Measurements from ENCODE around the gene HM13. TPM values are rescaled to one million over a fixed set of nuclear protein-coding genes. Genes with fewer than 3 reads are reported as not detected.

HM13 gene
- total RNA-seq, 2 donors from 2014 or later = 129 to 164 TPM

GRCh38 chr20:31564284-31564683 is 50.0 kb downstream of the HM13 start:
- ATAC-seq (replicated peaks) = no peak
- H3K9me3 Mint-ChIP-seq = no peaks in the 10 kb centered on the region
- no peak overlapping the region for H3K4me3 Mint-ChIP-seq
- peaks cover 97% of the 10 kb centered on the region for H3K36me3 Mint-ChIP-seq (ENCODE audit: low read depth)
- no peaks in the 10 kb centered on the region for H3K27me3 Mint-ChIP-seq
- no peak overlapping the region for H3K27ac Mint-ChIP-seq
- peaks cover 15% of the 10 kb centered on the region for H3K4me1 Mint-ChIP-seq

GRCh38 chr20:31565699-31566318 is 51.6 kb downstream of the HM13 start:
- peaks cover 9% of the 10 kb centered on the region for H3K4me1 Mint-ChIP-seq
- peaks cover 89% of the 10 kb centered on the region for H3K36me3 Mint-ChIP-seq (ENCODE audit: low read depth)
- H3K27me3 Mint-ChIP-seq = no peaks in the 10 kb centered on the region
- no peaks in the 10 kb centered on the region for H3K9me3 Mint-ChIP-seq
- no peak for ATAC-seq (replicated peaks)
- H3K4me3 Mint-ChIP-seq = no peak overlapping the region
- H3K27ac Mint-ChIP-seq = no peak overlapping the region

- Mint-ChIP-seq H3K27me3 (no peaks in the 10 kb centered on the region), H3K27ac (peak overlapping the region; percentile 71), H3K4me1 (peaks cover 9% of the 10 kb centered on the region), H3K4me3 (no peak overlapping the region), H3K9me3 (no peaks in the 10 kb centered on the region), H3K36me3 (ENCODE audit: low read depth) (peaks cover 85% of the 10 kb centered on the region)
- ATAC-seq (replicated peaks) = no peak
These were observed 52.0 kb downstream of the HM13 start for GRCh38 chr20:31566319-31566657.

GRCh38 chr20:31566658-31567379 is 52.6 kb downstream of the HM13 start:
- Mint-ChIP-seq H3K36me3 (ENCODE audit: low read depth) (peaks cover 79% of the 10 kb centered on the region), H3K27ac (peak overlapping the region; percentile 71), H3K4me3 (no peak overlapping the region), H3K4me1 (peaks cover 9% of the 10 kb centered on the region), H3K27me3 (no peaks in the 10 kb centered on the region), H3K9me3 (no peaks in the 10 kb centered on the region)
- ATAC-seq (replicated peaks) = peak; percentile 83

GRCh38 chr20:31567380-31567720 is 53.1 kb downstream of the HM13 start:
- ATAC-seq (replicated peaks) = no peak
- H3K9me3 Mint-ChIP-seq = no peaks in the 10 kb centered on the region
- H3K36me3 Mint-ChIP-seq (ENCODE audit: low read depth) = peaks cover 74% of the 10 kb centered on the region
- peaks cover 14% of the 10 kb centered on the region for H3K4me1 Mint-ChIP-seq
- H3K27me3 Mint-ChIP-seq = no peaks in the 10 kb centered on the region
- no peak overlapping the region for H3K4me3 Mint-ChIP-seq
- peak overlapping the region; percentile 71 for H3K27ac Mint-ChIP-seq

- Mint-ChIP-seq H3K9me3 (no peaks in the 10 kb centered on the region), H3K27ac (no peak overlapping the region), H3K27me3 (no peaks in the 10 kb centered on the region), H3K36me3 (ENCODE audit: low read depth) (peaks cover 66% of the 10 kb centered on the region), H3K4me1 (peaks cover 16% of the 10 kb centered on the region), H3K4me3 (no peak overlapping the region)
- ATAC-seq (replicated peaks) = no peak
These were observed 53.9 kb downstream of the HM13 start for GRCh38 chr20:31568041-31568731.

- Mint-ChIP-seq H3K27ac (peak overlapping the region; percentile 30), H3K27me3 (no peaks in the 10 kb centered on the region), H3K36me3 (ENCODE audit: low read depth) (peaks cover 64% of the 10 kb centered on the region), H3K4me1 (peaks cover 20% of the 10 kb centered on the region), H3K4me3 (no peak overlapping the region), H3K9me3 (no peaks in the 10 kb centered on the region)
- no peak for ATAC-seq (replicated peaks)
These were observed 54.5 kb downstream of the HM13 start for GRCh38 chr20:31568773-31569162.

GRCh38 chr20:31569163-31570020 is 55.1 kb downstream of the HM13 start:
- H3K9me3 Mint-ChIP-seq = no peaks in the 10 kb centered on the region
- ATAC-seq (replicated peaks) = peak; percentile 3
- H3K4me1 Mint-ChIP-seq = peaks cover 23% of the 10 kb centered on the region
- no peaks in the 10 kb centered on the region for H3K27me3 Mint-ChIP-seq
- peak overlapping the region; percentile 65 for H3K27ac Mint-ChIP-seq
- no peak overlapping the region for H3K4me3 Mint-ChIP-seq
- H3K36me3 Mint-ChIP-seq (ENCODE audit: low read depth) = peaks cover 59% of the 10 kb centered on the region

- Mint-ChIP-seq H3K27me3 (no peaks in the 10 kb centered on the region), H3K9me3 (no peaks in the 10 kb centered on the region), H3K4me3 (no peak overlapping the region), H3K4me1 (peaks cover 23% of the 10 kb centered on the region), H3K36me3 (ENCODE audit: low read depth) (peaks cover 52% of the 10 kb centered on the region), H3K27ac (peak overlapping the region; percentile 65)
- no peak for ATAC-seq (replicated peaks)
These were observed 55.8 kb downstream of the HM13 start for GRCh38 chr20:31570021-31570463.

- Mint-ChIP-seq H3K4me3 (peak overlapping the region; percentile 96), H3K27me3 (no peaks in the 10 kb centered on the region), H3K27ac (peak overlapping the region; percentile 81), H3K36me3 (ENCODE audit: low read depth) (peaks cover 43% of the 10 kb centered on the region), H3K9me3 (no peaks in the 10 kb centered on the region), H3K4me1 (peaks cover 23% of the 10 kb centered on the region)
- ATAC-seq (replicated peaks) = no peak
These were observed 56.7 kb downstream of the HM13 start for GRCh38 chr20:31570735-31571617.

- Mint-ChIP-seq H3K36me3 (ENCODE audit: low read depth) (peaks cover 31% of the 10 kb centered on the region), H3K4me1 (peaks cover 17% of the 10 kb centered on the region), H3K4me3 (peak overlapping the region; percentile 96), H3K27ac (peak overlapping the region; percentile 81), H3K9me3 (no peaks in the 10 kb centered on the region), H3K27me3 (no peaks in the 10 kb centered on the region)
- ATAC-seq (replicated peaks) = no peak
These were observed 57.9 kb downstream of the HM13 start for GRCh38 chr20:31572042-31572700.

- H3K4me3 Mint-ChIP-seq = peak overlapping the region; percentile 96
- peaks cover 23% of the 10 kb centered on the region for H3K36me3 Mint-ChIP-seq (ENCODE audit: low read depth)
- H3K27me3 Mint-ChIP-seq = no peaks in the 10 kb centered on the region
- H3K4me1 Mint-ChIP-seq = peaks cover 14% of the 10 kb centered on the region
- peak; percentile 87 for ATAC-seq (replicated peaks)
- H3K27ac Mint-ChIP-seq = peak overlapping the region; percentile 85
- no peaks in the 10 kb centered on the region for H3K9me3 Mint-ChIP-seq
These were observed 58.7 kb downstream of the HM13 start for GRCh38 chr20:31572701-31573554.

All from activated T-helper 17 cell treated with anti-CD3 and anti-CD28 coated beads, Interleukin-2, amount 50 U/mL, for 72 hours (primary cell).